Activated T-cell treated with anti-CD3 and anti-CD28 coated beads, Interleukin-2, amount 50 U/mL, for 24 hours (primary cell): Measurements from ENCODE around the gene SHKBP1.

Experiments used
- DNase-seq: peaks from one replicate; pipeline ENCODE4 v3.0.0-alpha.2; 2020
- H3K27ac Mint-ChIP-seq: 2 replicates; pipeline ENCODE4 v1.8.0; 2020; ENCODE audit warnings: mild to moderate bottlenecking, mixed read lengths
- H3K27me3 Mint-ChIP-seq: 2 replicates; pipeline ENCODE4 v1.8.0; 2020; ENCODE audit warnings: mixed read lengths
- H3K36me3 Mint-ChIP-seq: 2 replicates; pipeline ENCODE4 v1.8.0; 2020; ENCODE audit warnings: low read depth, mixed read lengths
- H3K4me1 Mint-ChIP-seq: 2 replicates; pipeline ENCODE4 v1.8.0; 2020; ENCODE audit warnings: low read depth, mixed read lengths
- H3K4me3 Mint-ChIP-seq: 2 replicates; pipeline ENCODE4 v1.8.0; 2020; ENCODE audit warnings: mild to moderate bottlenecking, moderate library complexity, mixed read lengths
- H3K9me3 Mint-ChIP-seq: 2 replicates; pipeline ENCODE4 v1.8.0; 2020; ENCODE audit warnings: mixed read lengths

The SHKBP1 gene

DNA sequence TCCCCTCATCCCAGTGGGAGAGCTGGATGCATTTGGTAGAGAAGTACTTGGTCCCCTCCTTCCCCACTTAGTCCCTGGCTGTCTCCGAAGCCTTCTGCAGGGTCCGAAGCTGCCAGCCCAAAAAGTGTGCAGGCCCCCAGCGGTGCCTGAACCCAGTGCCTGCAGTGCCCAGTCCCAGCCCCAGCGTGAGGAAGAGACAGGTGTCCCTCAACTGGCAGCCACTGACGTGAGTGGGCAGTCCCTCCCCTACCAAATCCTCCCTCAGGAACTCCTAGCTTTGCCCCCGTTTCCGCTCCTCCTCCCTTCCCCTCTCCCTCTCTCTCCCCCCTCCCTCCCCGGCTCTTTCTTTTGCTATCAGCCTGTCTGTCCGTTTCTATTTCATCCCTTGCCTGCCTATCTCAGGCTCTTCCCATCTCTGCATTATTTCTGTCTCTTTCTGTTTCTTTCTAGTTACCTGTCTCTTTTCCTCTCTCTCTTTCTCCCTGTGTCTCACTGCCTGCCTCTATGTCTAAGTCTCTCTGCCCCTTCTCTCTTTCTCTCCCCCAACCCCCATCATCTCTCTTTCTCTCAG lies 22.7 kb downstream of the SHKBP1 start:
- no peak overlapping the region for H3K27ac Mint-ChIP-seq
- H3K36me3 Mint-ChIP-seq = no peaks in the 10 kb centered on the region
- H3K4me1 Mint-ChIP-seq = peaks cover 60% of the 10 kb centered on the region
- peaks cover 48% of the 10 kb centered on the region for H3K27me3 Mint-ChIP-seq
- H3K4me3 Mint-ChIP-seq = no peak overlapping the region
- peak; percentile 40 for DNase-seq
- no peaks in the 10 kb centered on the region for H3K9me3 Mint-ChIP-seq

DNA sequence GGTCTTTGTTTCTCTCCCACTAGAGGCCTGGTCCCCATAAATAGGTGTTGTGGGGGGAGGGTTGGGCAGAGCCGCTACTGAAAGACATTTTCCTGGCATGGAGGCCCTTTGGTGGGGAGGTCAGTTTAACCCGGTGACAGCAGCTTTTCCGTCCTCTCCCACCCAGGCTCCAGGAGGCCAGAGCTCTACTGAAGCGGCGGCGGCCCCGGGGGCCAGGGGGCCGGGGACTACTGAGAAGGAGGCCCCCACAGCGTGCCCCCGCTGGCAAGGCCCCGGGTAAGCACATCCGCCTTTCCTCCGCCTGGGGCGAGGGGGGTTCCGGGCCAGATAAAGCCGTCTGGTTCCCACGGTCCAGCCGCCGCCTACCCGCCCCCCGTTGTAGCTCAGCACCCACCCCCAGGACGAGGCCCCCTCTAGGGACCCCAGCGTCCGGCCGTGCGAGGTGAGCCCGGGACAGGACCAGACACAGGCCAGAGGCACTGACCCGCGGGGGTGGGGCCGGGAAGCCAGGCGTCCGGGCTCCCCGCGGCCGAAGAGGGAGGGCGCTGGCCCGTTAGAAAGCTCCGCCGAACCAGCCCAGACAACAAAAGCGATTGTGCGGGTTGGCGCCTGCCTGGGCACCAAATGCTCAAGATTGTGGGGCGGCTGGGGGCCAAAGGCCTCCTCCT lies 23.4 kb downstream of the SHKBP1 start:
- Mint-ChIP-seq H3K4me3 (peak overlapping the region; percentile 58), H3K9me3 (no peaks in the 10 kb centered on the region), H3K27me3 (peaks cover 48% of the 10 kb centered on the region), H3K4me1 (peaks cover 60% of the 10 kb centered on the region), H3K36me3 (no peaks in the 10 kb centered on the region), H3K27ac (no peak overlapping the region)
- DNase-seq = no peak

DNA sequence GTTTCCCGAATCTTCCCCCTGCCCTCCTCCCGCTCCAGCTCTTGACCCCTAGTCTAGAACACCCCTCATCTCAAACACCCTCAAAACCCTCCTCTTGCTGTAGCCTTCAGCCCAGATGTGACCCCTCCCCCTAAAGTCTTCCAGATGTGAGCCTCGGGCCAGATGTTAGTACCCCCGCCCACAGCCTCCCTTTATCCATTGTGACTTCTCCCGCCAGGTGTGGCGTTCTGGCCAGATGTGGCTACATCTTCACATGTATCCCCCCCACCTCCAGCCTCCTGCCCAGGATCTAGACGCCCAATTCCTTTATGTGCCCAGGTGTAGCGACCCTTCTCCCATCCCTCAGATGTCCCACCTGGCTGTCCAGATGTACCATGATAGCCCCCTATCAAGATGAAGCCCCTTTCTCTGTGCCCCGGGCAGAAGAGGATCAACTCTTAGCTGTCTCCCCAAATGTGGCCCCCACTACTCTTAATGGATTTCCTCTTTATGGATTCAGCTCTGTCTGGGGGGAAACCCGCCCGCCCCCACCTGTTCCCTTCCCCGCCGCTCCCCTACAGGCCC lies 24.0 kb downstream of the SHKBP1 start:
- Mint-ChIP-seq H3K4me1 (peaks cover 64% of the 10 kb centered on the region), H3K4me3 (peak overlapping the region; percentile 58), H3K9me3 (no peaks in the 10 kb centered on the region), H3K36me3 (no peaks in the 10 kb centered on the region), H3K27ac (peak overlapping the region; percentile 31), H3K27me3 (peaks cover 48% of the 10 kb centered on the region)
- peak; percentile 41 for DNase-seq

DNA sequence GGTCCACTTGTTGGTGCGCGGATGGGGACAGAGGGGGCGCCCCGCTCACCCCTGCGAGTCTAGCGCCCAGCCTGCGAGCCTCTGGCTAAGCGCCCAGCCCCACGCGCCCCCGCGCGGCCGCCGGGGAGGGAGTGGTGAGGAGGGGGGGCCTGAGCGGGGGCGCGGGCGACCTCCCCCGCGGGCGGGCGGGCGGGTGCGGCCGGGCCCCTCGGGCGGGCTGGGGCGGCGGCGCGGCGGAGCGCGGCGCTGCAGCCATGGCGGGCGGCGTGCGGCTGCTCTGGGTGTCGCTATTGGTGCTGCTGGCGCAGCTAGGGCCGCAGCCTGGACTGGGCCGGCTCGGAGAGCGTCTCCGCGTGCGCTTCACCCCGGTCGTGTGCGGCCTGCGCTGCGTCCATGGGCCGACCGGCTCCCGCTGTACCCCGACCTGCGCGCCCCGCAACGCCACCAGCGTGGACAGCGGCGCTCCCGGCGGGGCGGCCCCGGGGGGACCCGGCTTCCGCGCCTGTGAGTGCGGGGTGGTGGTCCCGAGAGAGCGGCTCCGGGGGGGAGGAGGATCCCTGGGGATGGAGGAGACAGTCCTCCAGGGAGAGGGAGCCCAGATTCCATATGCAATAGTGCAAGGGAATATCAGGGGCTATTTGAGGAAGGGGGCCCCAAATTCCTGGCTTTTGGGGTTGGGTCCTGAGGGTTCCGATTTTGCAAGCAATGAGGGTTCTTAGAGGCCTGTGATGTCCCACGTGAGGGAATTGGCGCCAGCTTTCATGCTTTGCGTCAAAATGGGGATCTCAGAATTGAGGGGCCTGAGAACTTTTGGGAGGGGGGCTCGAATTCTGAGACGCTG lies 24.7 kb downstream of the SHKBP1 start, which contains the start of gene LTBP4:
LTBP4 (plus strand) TSS at position 236 of the 841 bp plus-strand sequence; CDS start at position 255, 19 bp downstream.
- H3K36me3 Mint-ChIP-seq = no peaks in the 10 kb centered on the region
- H3K9me3 Mint-ChIP-seq = no peaks in the 10 kb centered on the region
- peaks cover 45% of the 10 kb centered on the region for H3K27me3 Mint-ChIP-seq
- peak within 1 kb of the TSS; percentile 31 for H3K27ac Mint-ChIP-seq
- H3K4me1 Mint-ChIP-seq = peaks cover 70% of the 10 kb centered on the region
- H3K4me3 Mint-ChIP-seq = peak within 1 kb of the TSS; percentile 58
- DNase-seq = peak; percentile 62

DNA sequence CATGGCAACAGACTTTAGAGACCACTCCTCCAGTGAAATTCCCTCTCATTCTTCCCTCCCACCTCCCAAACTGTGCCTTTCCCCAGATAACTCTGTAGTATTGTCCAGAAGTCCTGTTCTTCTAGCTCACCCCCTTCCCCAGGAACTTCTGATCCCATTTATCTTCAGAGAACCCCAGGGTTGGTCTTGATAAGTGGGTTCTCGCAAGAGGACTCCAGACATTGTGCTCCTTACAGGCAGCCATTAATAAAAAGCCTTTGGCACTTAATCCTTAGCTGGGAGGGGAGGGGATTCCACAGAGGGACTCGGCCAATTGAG lies 26.4 kb downstream of the SHKBP1 start:
- no peak for DNase-seq

DNA sequence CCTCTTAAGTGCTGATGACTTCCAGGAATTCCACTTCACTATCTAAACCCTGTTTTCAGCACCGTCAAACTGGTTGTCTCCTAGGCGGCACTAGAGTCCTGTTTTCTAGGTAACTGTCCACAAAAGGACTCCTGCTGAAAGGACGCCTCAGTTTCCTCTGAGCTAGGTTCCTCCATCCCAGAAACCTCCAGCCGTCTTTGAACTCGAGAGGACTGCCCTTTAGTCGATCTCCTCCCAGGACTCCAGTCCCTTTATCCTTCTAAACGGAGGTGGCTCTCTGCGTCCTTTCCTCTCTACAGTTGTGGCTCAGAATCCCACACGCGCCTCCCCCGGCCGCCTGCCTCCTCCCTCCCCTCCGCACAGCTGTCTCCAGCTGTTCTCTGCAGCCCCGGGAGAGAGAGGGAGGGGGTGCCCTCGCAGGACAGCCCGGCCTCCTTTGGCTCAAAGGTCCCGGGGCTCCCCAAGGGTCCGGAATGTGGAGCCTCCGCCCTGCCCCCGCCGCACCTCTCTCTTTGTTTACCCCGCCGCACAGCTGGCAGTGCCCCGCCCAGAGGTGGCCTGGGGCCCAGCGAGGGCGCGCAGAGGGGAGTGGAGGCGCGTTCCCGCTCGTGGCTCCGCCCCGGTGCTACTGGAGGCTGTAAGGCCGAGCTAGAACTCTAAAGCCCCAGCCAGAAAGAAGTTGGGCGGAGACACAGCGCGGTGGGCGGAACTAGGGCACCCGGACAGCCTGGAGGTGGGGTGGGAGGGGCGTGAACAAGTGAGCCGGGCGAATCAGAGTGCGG lies 26.9 kb downstream of the SHKBP1 start:
- Mint-ChIP-seq H3K4me1 (peaks cover 72% of the 10 kb centered on the region), H3K27ac (peak overlapping the region; percentile 86), H3K36me3 (no peaks in the 10 kb centered on the region), H3K4me3 (peak overlapping the region; percentile 76), H3K9me3 (no peaks in the 10 kb centered on the region), H3K27me3 (peaks cover 29% of the 10 kb centered on the region)
- peak; percentile 96 for DNase-seq

More for the DNA sequence above, 26.4 kb downstream of the SHKBP1 start:
- H3K4me1 Mint-ChIP-seq = peaks cover 74% of the 10 kb centered on the region
- no peaks in the 10 kb centered on the region for H3K36me3 Mint-ChIP-seq
- no peak overlapping the region for H3K4me3 Mint-ChIP-seq
- no peak overlapping the region for H3K27ac Mint-ChIP-seq
- H3K27me3 Mint-ChIP-seq = peaks cover 33% of the 10 kb centered on the region
- no peaks in the 10 kb centered on the region for H3K9me3 Mint-ChIP-seq

DNA sequence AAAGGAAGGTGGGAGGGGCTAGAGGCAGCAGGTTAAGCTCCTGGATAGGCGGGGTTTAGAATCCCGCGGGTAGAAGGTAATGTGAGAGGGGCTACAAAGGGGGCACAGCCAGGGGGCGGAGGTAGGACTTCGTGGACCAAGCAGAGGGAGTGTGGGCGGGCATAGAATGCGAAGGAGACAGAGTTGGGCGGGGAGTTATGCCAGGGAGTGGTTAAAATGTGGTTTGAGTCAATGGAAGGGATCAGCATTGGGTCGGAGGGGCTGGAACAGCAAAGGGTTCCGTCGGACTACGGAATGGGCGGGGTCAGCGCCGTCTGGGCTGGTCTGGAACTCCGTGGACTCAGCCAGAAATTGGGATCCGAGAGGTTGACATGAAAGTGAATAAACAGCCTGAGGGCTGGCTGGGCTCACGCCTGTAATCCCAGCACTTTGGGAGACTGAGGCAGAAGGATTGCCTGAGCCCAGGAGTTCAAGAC lies 27.5 kb downstream of the SHKBP1 start:
- Mint-ChIP-seq H3K27ac (peak overlapping the region; percentile 86), H3K27me3 (peaks cover 22% of the 10 kb centered on the region), H3K4me3 (peak overlapping the region; percentile 76), H3K36me3 (no peaks in the 10 kb centered on the region), H3K9me3 (no peaks in the 10 kb centered on the region), H3K4me1 (peaks cover 72% of the 10 kb centered on the region)
- DNase-seq = no peak

DNA sequence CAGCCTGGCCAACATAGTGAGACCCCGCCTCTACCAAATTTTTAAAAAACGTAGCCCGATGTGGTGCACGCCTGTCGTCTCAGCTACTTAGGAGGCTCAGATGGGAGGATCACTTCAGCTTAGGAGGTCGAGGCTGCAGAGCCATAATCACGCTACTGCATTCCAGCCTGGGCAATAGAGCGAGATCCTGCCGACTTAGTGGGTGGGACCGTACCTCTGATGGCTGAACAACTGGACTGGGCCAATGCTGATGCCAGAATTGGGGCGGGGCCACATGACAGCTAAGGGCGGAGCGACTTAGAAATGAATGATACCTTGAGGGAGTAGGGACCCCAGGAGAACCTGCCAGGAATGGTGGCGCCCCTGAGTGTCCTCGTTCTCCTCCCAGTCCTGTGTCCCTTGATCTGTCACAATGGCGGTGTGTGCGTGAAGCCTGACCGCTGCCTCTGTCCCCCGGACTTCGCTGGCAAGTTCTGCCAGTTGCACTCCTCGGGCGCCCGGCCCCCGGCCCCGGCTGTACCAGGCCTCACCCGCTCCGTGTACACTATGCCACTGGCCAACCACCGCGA lies 28.1 kb downstream of the SHKBP1 start:
- peak overlapping the region; percentile 93 for H3K27ac Mint-ChIP-seq
- peak overlapping the region; percentile 76 for H3K4me3 Mint-ChIP-seq
- H3K27me3 Mint-ChIP-seq = peaks cover 17% of the 10 kb centered on the region
- H3K36me3 Mint-ChIP-seq = no peaks in the 10 kb centered on the region
- peaks cover 70% of the 10 kb centered on the region for H3K4me1 Mint-ChIP-seq
- peak; percentile 55 for DNase-seq
- no peaks in the 10 kb centered on the region for H3K9me3 Mint-ChIP-seq

DNA sequence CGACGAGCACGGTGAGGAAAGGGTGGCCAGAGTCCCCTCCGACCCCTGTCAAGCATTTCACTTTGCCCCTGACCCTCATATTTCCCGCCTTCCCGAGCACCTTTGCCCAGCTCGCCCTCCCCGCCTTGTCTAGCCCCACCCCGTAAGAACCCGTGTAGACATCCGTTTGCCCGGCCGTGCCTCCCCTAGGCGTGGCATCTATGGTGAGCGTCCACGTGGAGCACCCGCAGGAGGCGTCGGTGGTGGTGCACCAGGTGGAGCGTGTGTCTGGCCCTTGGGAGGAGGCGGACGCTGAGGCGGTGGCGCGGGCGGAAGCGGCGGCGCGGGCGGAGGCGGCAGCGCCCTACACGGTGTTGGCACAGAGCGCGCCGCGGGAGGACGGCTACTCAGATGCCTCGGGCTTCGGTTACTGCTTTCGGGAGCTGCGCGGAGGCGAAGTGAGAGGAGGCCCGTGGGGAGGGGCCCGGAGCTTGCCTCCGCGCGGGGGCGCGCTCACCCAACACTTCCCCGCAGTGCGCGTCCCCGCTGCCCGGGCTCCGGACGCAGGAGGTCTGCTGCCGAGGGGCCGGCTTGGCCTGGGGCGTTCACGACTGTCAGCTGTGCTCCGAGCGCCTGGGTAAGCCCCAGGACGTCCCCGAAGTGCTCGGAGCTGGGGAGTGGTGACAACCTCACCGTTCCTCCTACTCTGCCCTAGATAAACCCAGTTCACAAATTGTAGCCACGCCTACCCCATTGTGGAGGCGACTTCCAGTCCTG lies 28.7 kb downstream of the SHKBP1 start:
- peaks cover 72% of the 10 kb centered on the region for H3K4me1 Mint-ChIP-seq
- H3K27ac Mint-ChIP-seq = peak overlapping the region; percentile 93
- peak overlapping the region; percentile 76 for H3K4me3 Mint-ChIP-seq
- H3K36me3 Mint-ChIP-seq = no peaks in the 10 kb centered on the region
- peaks cover 14% of the 10 kb centered on the region for H3K27me3 Mint-ChIP-seq
- no peaks in the 10 kb centered on the region for H3K9me3 Mint-ChIP-seq
- DNase-seq = peak; percentile 87

DNA sequence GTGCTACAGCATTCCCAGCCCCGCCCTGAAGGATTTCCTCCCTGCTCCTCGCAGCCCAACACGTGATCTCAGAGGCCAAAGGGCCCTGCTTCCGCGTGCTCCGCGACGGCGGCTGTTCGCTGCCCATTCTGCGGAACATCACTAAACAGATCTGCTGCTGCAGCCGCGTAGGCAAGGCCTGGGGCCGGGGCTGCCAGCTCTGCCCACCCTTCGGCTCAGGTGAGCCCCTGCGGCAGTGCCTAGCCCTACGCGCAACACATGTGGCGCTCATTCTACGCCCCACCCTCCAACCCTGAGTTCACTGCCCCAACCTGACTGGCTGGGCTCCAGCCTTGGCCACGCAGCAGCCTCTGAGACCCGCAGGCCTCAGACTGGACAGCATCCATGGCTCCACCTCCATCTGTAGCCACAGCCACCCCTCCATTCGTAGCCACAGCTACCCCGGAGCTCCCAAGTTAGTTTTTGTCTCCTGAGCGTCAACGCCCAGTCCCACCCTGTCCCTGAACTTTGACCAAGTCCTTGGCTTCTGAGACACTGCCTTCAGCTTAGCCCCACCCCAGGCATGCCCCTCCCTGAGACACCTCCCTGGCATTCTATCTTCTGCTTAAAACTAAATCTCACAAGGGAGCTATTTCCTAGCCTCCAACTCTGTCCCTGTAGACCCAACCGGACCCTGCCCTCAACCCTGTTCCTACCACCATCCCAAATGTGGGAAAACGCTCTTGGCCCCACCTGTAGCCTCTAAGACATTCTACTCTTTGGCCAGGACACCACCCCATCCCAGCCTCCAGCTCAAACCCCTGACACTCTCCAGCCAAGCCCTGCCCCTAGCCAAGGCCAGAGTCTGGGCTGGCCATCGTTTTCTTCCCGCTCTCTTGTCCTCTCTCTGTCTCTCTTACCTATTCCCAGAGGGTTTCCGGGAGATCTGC lies 30.9 kb downstream of the SHKBP1 start:
- H3K4me3 Mint-ChIP-seq = peak overlapping the region; percentile 15
- no peaks in the 10 kb centered on the region for H3K9me3 Mint-ChIP-seq
- H3K27me3 Mint-ChIP-seq = peaks cover 3% of the 10 kb centered on the region
- H3K27ac Mint-ChIP-seq = peak overlapping the region; percentile 20
- H3K4me1 Mint-ChIP-seq = peaks cover 79% of the 10 kb centered on the region
- DNase-seq = no peak
- no peaks in the 10 kb centered on the region for H3K36me3 Mint-ChIP-seq

DNA sequence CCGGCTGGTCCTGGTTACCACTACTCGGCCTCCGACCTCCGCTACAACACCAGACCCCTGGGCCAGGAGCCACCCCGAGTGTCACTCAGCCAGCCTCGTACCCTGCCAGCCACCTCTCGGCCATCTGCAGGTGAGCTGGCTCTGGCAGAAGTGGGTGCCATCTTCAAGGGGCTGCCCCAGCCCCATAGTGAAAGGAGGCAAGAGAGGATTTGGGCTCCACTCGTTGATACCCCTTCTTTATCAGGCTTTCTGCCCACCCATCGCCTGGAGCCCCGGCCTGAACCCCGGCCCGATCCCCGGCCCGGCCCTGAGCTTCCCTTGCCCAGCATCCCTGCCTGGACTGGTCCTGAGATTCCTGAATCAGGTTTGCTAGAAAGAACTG lies 31.6 kb downstream of the SHKBP1 start:
- no peak overlapping the region for H3K27ac Mint-ChIP-seq

DNA sequence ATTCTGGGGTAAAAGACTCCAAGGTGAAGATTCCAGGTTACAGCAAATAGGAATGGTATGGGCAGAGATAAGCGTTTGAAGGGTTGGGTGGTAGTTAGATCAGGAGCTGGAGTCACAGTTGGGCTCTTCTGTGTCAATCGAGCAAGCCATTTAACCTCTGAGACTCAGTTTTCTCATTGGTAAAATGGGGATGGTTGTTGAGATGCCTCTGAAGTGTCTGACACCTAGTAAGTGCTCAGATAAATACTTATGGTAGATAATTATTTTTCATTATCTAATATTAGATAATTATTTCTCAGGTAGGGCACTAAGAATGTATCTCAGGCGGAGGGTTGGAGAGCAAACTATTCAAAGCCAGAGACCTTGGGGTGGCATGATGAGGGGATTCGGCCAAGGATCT lies 32.3 kb downstream of the SHKBP1 start:
- Mint-ChIP-seq H3K9me3 (no peaks in the 10 kb centered on the region), H3K27me3 (peaks cover 3% of the 10 kb centered on the region), H3K27ac (peak overlapping the region; percentile 97), H3K36me3 (peaks cover 3% of the 10 kb centered on the region), H3K4me3 (peak overlapping the region; percentile 94), H3K4me1 (peaks cover 73% of the 10 kb centered on the region)
- DNase-seq = no peak

More for the DNA sequence above, 31.6 kb downstream of the SHKBP1 start:
- Mint-ChIP-seq H3K36me3 (peaks cover under 1% of the 10 kb centered on the region), H3K4me3 (peak overlapping the region; percentile 15), H3K9me3 (no peaks in the 10 kb centered on the region), H3K4me1 (peaks cover 77% of the 10 kb centered on the region), H3K27me3 (peaks cover 3% of the 10 kb centered on the region)
- DNase-seq = no peak
